Adrenal gland (tissue), 19 donors: ENCODE data around the gene RETREG1. TPM values are rescaled to one million over a fixed set of nuclear protein-coding genes. Genes with fewer than 3 reads are reported as not detected.

Experiments
- DNase-seq, 7 donors: peaks; one replicate each; pipeline ENCODE4 v3.0.0-alpha.2; 2019 to 2020
- H3K27ac ChIP-seq, 5 donors: fragments of 200-600 bp; sonication (generic) in 4 of 5; 1 replicate in 3 of 5; 2 replicates in 2 of 5; pipeline versions ENCODE4 v1.5.1 to v1.8.0; 2016 to 2020; ENCODE audit warnings: mild to moderate bottlenecking in 1 of 5
- H3K27me3 ChIP-seq: fragments of 200-600 bp; 2 replicates; pipeline ENCODE4 v1.8.0; 2021
- H3K36me3 ChIP-seq, 2 donors: fragments of 200-600 bp; replicated peaks in 1 of 2; 1 replicate in 1 of 2; 2 replicates in 1 of 2; pipeline versions ENCODE4 v1.5.1 to v1.8.0; 2018 to 2022
- H3K4me1 ChIP-seq, 2 donors: fragments of 200-600 bp; replicated peaks in 1 of 2; 1 replicate in 1 of 2; 2 replicates in 1 of 2; pipeline versions ENCODE4 v1.5.1 to v1.8.0; 2018 to 2021
- H3K4me3 ChIP-seq, 4 donors: fragments of 200-600 bp; sonication (generic) in 3 of 4; one replicate each; pipeline ENCODE4 v1.5.1; 2016 to 2018
- H3K9me3 ChIP-seq, 3 donors: fragments of 200-600 bp; sonication (generic) in 1 of 3; replicated peaks in 1 of 3; 1 replicate in 2 of 3; 2 replicates in 1 of 3; pipeline versions ENCODE4 v1.5.1 to v1.8.0; 2016 to 2021
- CTCF ChIP-seq, 6 experiments: fragments of 450-650 bp in 4 of 6; fragments of 200-600 bp in 2 of 6; sonication (generic) in 1 of 6; IDR thresholded peaks; 1 replicate in 5 of 6; 2 replicates in 1 of 6; pipeline versions ENCODE4 v1.5.1 to v1.8.0; 2016 to 2021; ENCODE audit warnings: antibody characterized with exemption in 6 of 6, mild to moderate bottlenecking in 2 of 6, moderate library complexity in 1 of 6
- POLR2A ChIP-seq, 2 donors: fragments of 450-650 bp; IDR thresholded peaks; one replicate each; pipeline ENCODE4 v1.6.1; 2017; ENCODE audit warnings: antibody characterized with exemption in 2 of 2, mild to moderate bottlenecking in 2 of 2, moderate library complexity in 1 of 2
- WGBS, 4 donors: extraction: QIAGEN DNeasy Blood & Tissue Kit in 2 of 4; methylation state at CpG; one replicate each; pipeline versions ENCODE4 v1.1.5 to v1.1.7; 2013 to 2017; 5-methylcytosine and 5-hydroxymethylcytosine counted together
- intact Hi-C, 2 donors: fragments of 100-400 bp; cut with DNase I; formaldehyde crosslinking; loops; one replicate each; pipeline versions ENCODE4 v1.14.1 to v1.15.0; 2022 to 2023
- long read RNA-seq, 10 donors: library from polyadenylated mRNA in 3 of 10; unstranded in 2 of 10; stranded (forward) in 1 of 10; transcript quantifications; one replicate each; pipeline ENCODE4 v2.0.0 and lab custom pipeline, GENCODE V29; 2021 to 2026
- polyA plus RNA-seq, 3 donors: library from polyadenylated mRNA; stranded (reverse); fragments of 200-250 nt in 2 of 3; fragments of 350-450 nt in 1 of 3; fragmentation: Illumina TruSeq in 1 of 3; extraction: RNeasy Lipid Tissue Mini Kit (QIAGEN cat#74804) in 1 of 3; gene quantifications; one replicate each; pipeline ENCODE4 v1.2.3, GENCODE V29; 2013 to 2014
- total RNA-seq, 9 donors: library from RNA; depleted of rRNA in 4 of 9; stranded (reverse); fragments of >200 nt in 4 of 9; fragments of 120-200 nt in 1 of 9; fragmentation: NEBNext Ultra II Directional in 1 of 9; extraction: Animal tissue kit (Norgen Biotek cat#: 25700) in 1 of 9; gene quantifications; one replicate each; pipeline versions ENCODE4 v1.1.0 to v1.2.4, GENCODE V29; 2013 to 2023
- donor health status: healthy with polysubstance abuse.
- donor health status: Bipolar disorder and iron deficiency.
- donor health status: DM: yes; HTN: yes; CAD: no.
- donor health status: DM: no; HTN: no; CAD: no.
- donor health status: DM: no; HTN: no; CAD: no.
- donor health status: DM: yes; HTN: yes; CAD: no.

The RETREG1 gene, protein sequence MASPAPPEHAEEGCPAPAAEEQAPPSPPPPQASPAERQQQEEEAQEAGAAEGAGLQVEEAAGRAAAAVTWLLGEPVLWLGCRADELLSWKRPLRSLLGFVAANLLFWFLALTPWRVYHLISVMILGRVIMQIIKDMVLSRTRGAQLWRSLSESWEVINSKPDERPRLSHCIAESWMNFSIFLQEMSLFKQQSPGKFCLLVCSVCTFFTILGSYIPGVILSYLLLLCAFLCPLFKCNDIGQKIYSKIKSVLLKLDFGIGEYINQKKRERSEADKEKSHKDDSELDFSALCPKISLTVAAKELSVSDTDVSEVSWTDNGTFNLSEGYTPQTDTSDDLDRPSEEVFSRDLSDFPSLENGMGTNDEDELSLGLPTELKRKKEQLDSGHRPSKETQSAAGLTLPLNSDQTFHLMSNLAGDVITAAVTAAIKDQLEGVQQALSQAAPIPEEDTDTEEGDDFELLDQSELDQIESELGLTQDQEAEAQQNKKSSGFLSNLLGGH
- total RNA-seq (1 to 10 TPM in 5 of 9 donors, under 1 TPM in 4; 0.06 to 4.0 (median 1.5) TPM), polyA plus RNA-seq (1 to 10 TPM; 3.8 to 5.9 (median 4.4) TPM)
- long read RNA-seq, donor 1 = 0 reads
- long read RNA-seq, donor 2 = 0 reads
- long read RNA-seq, donor 3 = 0 reads
- long read RNA-seq, donor 4 = 0 reads
- long read RNA-seq, donor 5, partial matches to known transcripts = 0 of 1 reads
- long read RNA-seq, donor 5, other reads (novel, unspliced or antisense) = 0 of 1 reads
- long read RNA-seq, donor 6, partial matches to known transcripts = 0 of 1 reads
- long read RNA-seq, donor 6, other reads (novel, unspliced or antisense) = 1 of 1 reads
- long read RNA-seq, donor 7, partial matches to known transcripts = 0 of 2 reads
- long read RNA-seq, donor 7, other reads (novel, unspliced or antisense) = 0 of 2 reads
- long read RNA-seq, donor 8, partial matches to known transcripts = 0 of 1 reads
- long read RNA-seq, donor 8, other reads (novel, unspliced or antisense) = 0 of 1 reads
- long read RNA-seq, donor 9 = 0 reads
- long read RNA-seq, donor 10 = 0 reads

DNA sequence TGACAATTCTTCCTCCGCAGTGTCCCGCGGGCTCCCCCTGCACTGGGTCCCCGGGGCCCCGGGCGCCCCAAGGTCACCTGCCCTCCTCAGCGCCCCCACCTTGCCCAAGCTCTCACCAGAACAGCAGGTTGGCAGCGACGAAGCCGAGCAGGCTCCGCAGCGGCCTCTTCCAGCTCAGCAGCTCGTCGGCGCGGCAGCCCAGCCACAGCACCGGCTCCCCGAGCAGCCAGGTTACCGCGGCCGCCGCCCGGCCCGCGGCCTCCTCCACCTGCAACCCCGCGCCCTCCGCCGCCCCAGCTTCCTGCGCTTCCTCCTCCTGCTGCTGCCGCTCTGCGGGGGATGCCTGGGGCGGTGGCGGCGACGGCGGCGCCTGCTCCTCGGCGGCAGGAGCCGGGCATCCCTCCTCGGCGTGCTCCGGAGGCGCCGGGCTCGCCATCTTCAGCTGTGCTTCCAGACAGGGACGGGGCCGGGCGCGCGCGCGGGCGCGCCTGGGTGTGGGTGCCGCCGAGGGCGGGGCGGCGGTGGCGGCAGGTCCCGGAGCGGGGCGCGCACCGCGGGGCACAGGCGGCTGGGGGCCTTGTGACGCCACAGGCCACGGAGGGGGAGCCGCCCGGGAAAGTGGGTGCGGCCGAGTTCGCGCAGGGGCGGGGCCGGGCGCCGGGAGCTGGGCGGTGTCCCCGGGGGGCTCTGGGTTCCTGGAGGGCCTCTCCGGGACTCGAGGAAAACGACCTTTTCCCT is at the start of gene RETREG1:
TSS of gene RETREG1 (minus strand) at position 462 of the 738 bp plus-strand sequence. CDS start at position 436, 26 bp downstream.
- H3K9me3 ChIP-seq = no peaks in the 10 kb centered on the region
- TF ChIP-seq POLR2A (IDR thresholded peaks at IDR 0.05) = no peak
- TF ChIP-seq CTCF (IDR thresholded peaks at IDR 0.05) = no peak
- H3K4me1 ChIP-seq = peaks cover 5 to 6% of the 10 kb centered on the region in 2 donors
- WGBS, 4 donors = 0 to 2% (median 1%) methylated on average over 29 to 86 of the region's 86 CpGs
- intact Hi-C loops = no loop called here
- peak in 5 of 7 donors; percentile 8 to 62 (median 17) for DNase-seq
- peak within 1 kb of the TSS in 1 of 4 donors; percentile 68 for H3K4me3 ChIP-seq
- no peaks in the 10 kb centered on the region for H3K36me3 ChIP-seq
- H3K27me3 ChIP-seq = peaks cover 8% of the 10 kb centered on the region
- peak within 1 kb of the TSS in 1 of 5 donors; percentile 34 for H3K27ac ChIP-seq

GRCh38 chr5:16666130-16666882 is 49.5 kb upstream of the RETREG1 start:
- intact Hi-C loops = no loop called here
- no peak overlapping the region for H3K27ac ChIP-seq

GRCh38 chr5:16665601-16666000 is 48.8 kb upstream of the RETREG1 start:
- no peak overlapping the region for H3K27ac ChIP-seq
- intact Hi-C loops = no loop called here
- H3K27me3 ChIP-seq = no peaks in the 10 kb centered on the region
- H3K4me3 ChIP-seq = no peak overlapping the region
- 43 to 66% (median 54%) methylated on average over 3 of the region's 3 CpGs for WGBS, 4 donors
- TF ChIP-seq POLR2A (IDR thresholded peaks at IDR 0.05) (no peak), CTCF (IDR thresholded peaks at IDR 0.05) (no peak)
- no peaks in the 10 kb centered on the region for H3K4me1 ChIP-seq
- no peak for DNase-seq
- H3K36me3 ChIP-seq = no peaks in the 10 kb centered on the region
- no peaks in the 10 kb centered on the region for H3K9me3 ChIP-seq

More at GRCh38 chr5:16666130-16666882, 49.5 kb upstream of the RETREG1 start:
- no peak for DNase-seq
- 82 to 90% (median 88%) methylated on average over 10 to 19 of the region's 19 CpGs for WGBS, 4 donors
- TF ChIP-seq POLR2A (IDR thresholded peaks at IDR 0.05) (no peak), CTCF (IDR thresholded peaks at IDR 0.05) (no peak)
- H3K36me3 ChIP-seq = no peaks in the 10 kb centered on the region
- no peak overlapping the region for H3K4me3 ChIP-seq
- no peaks in the 10 kb centered on the region for H3K27me3 ChIP-seq
- H3K9me3 ChIP-seq = no peaks in the 10 kb centered on the region
- H3K4me1 ChIP-seq = no peaks in the 10 kb centered on the region
